HepG2 (cell line): ENCODE measurements around the gene TKTL2. TPM values are rescaled to one million over a fixed set of nuclear protein-coding genes. Genes with fewer than 3 reads are reported as not detected.

Source experiments
- ATAC-seq: fragments of 200-7000 bp; cut with Tn5 transposase; 3 replicates; pipeline ENCODE4 v1.9.1; 2020; ENCODE audit warnings: mild to moderate bottlenecking, moderate library complexity
- BruUV-seq: library from RNA; stranded (reverse); fragments of 400-500 nt; replicated peaks from 2 replicates; lab custom pipeline; 2021; lab: Mats Ljungman, UMichigan
- CTCF ChIA-PET: fragments of 300-600 bp; formaldehyde crosslinking; extraction: SDS; loops from one replicate; lab custom pipeline; 2021; ENCODE audit warnings: low total read pairs, inconsistent platforms, low intra/inter-chr PET ratio; lab: Yijun Ruan, JAX
- POLR2A ChIA-PET: fragments of 350-600 bp; sonication (Branson Sonifier 250); formaldehyde crosslinking; loops from one replicate; lab custom pipeline; 2020; ENCODE audit warnings: antibody characterized with exemption, inconsistent platforms; lab: Yijun Ruan, JAX
- DNase-seq: peaks from one replicate; pipeline ENCODE4 v3.0.0-alpha.2; 2015; ENCODE audit warnings: low spot score
- FAIRE-seq: peaks from 3 replicates; lab custom pipeline; 2011; peaks lifted over from hg19 to GRCh38; lab: Jason Lieb, UNC
- H2AFZ ChIP-seq: one replicate; pipeline ENCODE4 v1.6.1; 2011; ENCODE audit warnings: low read length, inconsistent platforms
- H3K27ac ChIP-seq: fragments of 300-600 bp; 3 replicates; pipeline ENCODE4 v1.8.0; 2011; ENCODE audit warnings: mixed run types, mild to moderate bottlenecking, mixed read lengths, low read length, inconsistent platforms; ENCODE audit not compliant: insufficient read depth; ENCODE audit errors: extremely low read length
- H3K27me3 ChIP-seq, 2 experiments: fragments of 200-600 bp in 1 of 2; 2 replicates in 1 of 2; 3 replicates in 1 of 2; pipeline versions ENCODE4 v1.6.0 to v1.8.0; 2011; ENCODE audit warnings: low read length in 2 of 2, mild to moderate bottlenecking in 2 of 2, moderate library complexity in 2 of 2, inconsistent platforms in 1 of 2; ENCODE audit not compliant: insufficient read depth in 2 of 2, control insufficient read depth in 1 of 2
- H3K36me3 ChIP-seq, 2 experiments: fragments of 200-600 bp in 1 of 2; replicated peaks in 1 of 2; 2 replicates in 1 of 2; 3 replicates in 1 of 2; pipeline versions ENCODE4 v1.5.1 to v1.8.0; 2011; ENCODE audit warnings: low read length in 2 of 2, inconsistent platforms in 1 of 2; ENCODE audit not compliant: insufficient read depth in 2 of 2, control insufficient read depth in 1 of 2
- H3K4me1 ChIP-seq: 2 replicates; pipeline ENCODE4 v1.5.1; 2012; ENCODE audit warnings: low read length, inconsistent platforms; ENCODE audit not compliant: insufficient read depth
- H3K4me2 ChIP-seq: 2 replicates; pipeline ENCODE4 v1.6.0; 2011; ENCODE audit warnings: low read depth, low read length, inconsistent platforms
- H3K4me3 ChIP-seq, 3 experiments: fragments of 200-600 bp in 1 of 3; sonication (generic), shearing (Covaris generic) in 1 of 3; replicated peaks in 1 of 3; 2 replicates each; pipeline ENCODE4 v1.5.1; 2011 to 2016; ENCODE audit warnings: low read length in 3 of 3, inconsistent platforms in 2 of 3, low read depth in 2 of 3, mild to moderate bottlenecking in 2 of 3, control low read depth in 1 of 3, mixed read lengths in 1 of 3; ENCODE audit not compliant: insufficient read depth in 1 of 3
- H3K79me2 ChIP-seq: one replicate; pipeline ENCODE4 v1.6.1; 2011; ENCODE audit warnings: low read length, inconsistent platforms; ENCODE audit not compliant: insufficient read depth
- H3K9ac ChIP-seq: 2 replicates; pipeline ENCODE4 v1.6.0; 2011; ENCODE audit warnings: mild to moderate bottlenecking, low read depth, low read length, inconsistent platforms; ENCODE audit not compliant: insufficient read depth
- H3K9me3 ChIP-seq: 2 replicates; pipeline ENCODE4 v1.5.1; 2012; ENCODE audit warnings: mild to moderate bottlenecking, low read length
- H4K20me1 ChIP-seq: 2 replicates; pipeline ENCODE4 v1.6.0; 2011; ENCODE audit warnings: inconsistent platforms, mild to moderate bottlenecking, low read length, moderate library complexity; ENCODE audit not compliant: insufficient read depth
- ATF6 ChIP-seq: sonication (generic); formaldehyde crosslinking; conservative IDR thresholded peaks from 2 replicates; pipeline ENCODE4 v1.4.0; 2020; ENCODE audit warnings: missing genetic modification reagents
- DMAP1 ChIP-seq: IDR thresholded peaks from 2 replicates; pipeline ENCODE4 v1.6.1; 2016
- MTF1 ChIP-seq: sonication (generic); formaldehyde crosslinking; IDR thresholded peaks from 2 replicates; pipeline ENCODE4 v1.5.0; 2020; ENCODE audit warnings: missing genetic modification reagents
- NFKB2 ChIP-seq: sonication (generic); formaldehyde crosslinking; IDR thresholded peaks from 2 replicates; pipeline ENCODE4 v1.4.0; 2020; ENCODE audit warnings: missing genetic modification reagents, borderline replicate concordance
- NKX3-1 ChIP-seq: sonication (generic); formaldehyde crosslinking; IDR thresholded peaks from 2 replicates; pipeline ENCODE4 v1.5.0; 2020; ENCODE audit warnings: missing genetic modification reagents
- PHB2 ChIP-seq: fragments of 450-650 bp; IDR thresholded peaks from 2 replicates; pipeline ENCODE4 v1.6.1; 2018; ENCODE audit not compliant: partially characterized antibody
- SOX13 ChIP-seq, 3 experiments: fragments of 450-650 bp in 1 of 3; sonication (generic) in 1 of 3; formaldehyde crosslinking in 1 of 3; IDR thresholded peaks in 2 of 3; conservative IDR thresholded peaks in 1 of 3; 2 replicates each; pipeline versions ENCODE4 v1.5.0 to v1.6.1; 2016 to 2020; ENCODE audit warnings: antibody characterized with exemption in 1 of 3, mild to moderate bottlenecking in 1 of 3, missing compliant biosample characterization in 1 of 3, missing genetic modification reagents in 1 of 3, moderate library complexity in 1 of 3
- SRF ChIP-seq: IDR thresholded peaks from 2 replicates; pipeline ENCODE4 v1.6.1; 2011; ENCODE audit warnings: mild to moderate bottlenecking, low read depth, low read length, moderate library complexity
- TCF7L2 ChIP-seq: IDR thresholded peaks from 2 replicates; pipeline ENCODE4 v1.6.1; 2011; ENCODE audit warnings: mild to moderate bottlenecking, low read depth, low read length, moderate library complexity
- TRAFD1 ChIP-seq: sonication (generic); formaldehyde crosslinking; IDR thresholded peaks from 2 replicates; pipeline ENCODE4 v1.5.1; 2020; ENCODE audit warnings: missing genetic modification reagents, mild to moderate bottlenecking, borderline replicate concordance
- TSC22D2 ChIP-seq: sonication (generic); formaldehyde crosslinking; IDR thresholded peaks from 2 replicates; pipeline ENCODE4 v1.5.1; 2020; ENCODE audit warnings: missing genetic modification reagents, mild to moderate bottlenecking, borderline replicate concordance
- ZBTB25 ChIP-seq: IDR thresholded peaks from 2 replicates; pipeline ENCODE4 v1.6.1; 2018; ENCODE audit warnings: missing genetic modification reagents
- ZHX1 ChIP-seq: sonication (generic); formaldehyde crosslinking; IDR thresholded peaks from 2 replicates; pipeline ENCODE4 v1.8.1; 2022; ENCODE audit warnings: low read depth, mild to moderate bottlenecking, missing genetic modification reagents
- ZNF20 ChIP-seq: sonication (generic); formaldehyde crosslinking; IDR thresholded peaks from 2 replicates; pipeline ENCODE4 v1.4.0; 2020; ENCODE audit warnings: mild to moderate bottlenecking, moderate library complexity, missing genetic modification reagents
- ZNF503 ChIP-seq: sonication (generic); formaldehyde crosslinking; IDR thresholded peaks from 2 replicates; pipeline ENCODE4 v1.4.0; 2020; ENCODE audit warnings: missing genetic modification reagents
- WGBS: methylation state at CpG from one replicate; pipeline ENCODE4 v1.1.6; 2017; ENCODE audit warnings: low lambda C conversion rate; 5-methylcytosine and 5-hydroxymethylcytosine counted together
- in situ Hi-C: cut with HindIII; loops from 2 replicates; pipeline ENCODE4 v1.10.0; 2017; ENCODE audit warnings: low pct_unique_long_range_greater_than_20kb; ENCODE audit not compliant: extremely low pct_ligation_motif_present
- intact Hi-C: fragments of 100-400 bp; cut with micrococcal nuclease; formaldehyde crosslinking; loops from one replicate; pipeline ENCODE4 v1.10.0; 2022; ENCODE audit not compliant: unreplicated experiment
- polyA plus RNA-seq, 8 experiments: library from polyadenylated mRNA; depleted of rRNA in 3 of 8; stranded (reverse) in 7 of 8; unstranded in 1 of 8; fragments of >200 nt; fragmentation: Illumina TruSeq in 4 of 8; extraction: Trizol in 4 of 8; gene quantifications; 2 replicates each; pipeline versions ENCODE4 v1.2.1 to v1.2.3, GENCODE V29; 2011 to 2016; ENCODE audit warnings: low read depth in 4 of 8, missing spikeins in 1 of 8, mixed read lengths in 1 of 8; ENCODE audit not compliant: insufficient read depth in 1 of 8
- total RNA-seq, 5 experiments: library from RNA; depleted of rRNA; stranded (reverse); fragments of >200 nt; fragmentation: Illumina TruSeq; extraction: Trizol; gene quantifications; 2 replicates each; pipeline ENCODE4 v1.2.3, GENCODE V29; 2016; ENCODE audit warnings: low read depth in 1 of 5

The TKTL2 gene
- total and polyA plus RNA-seq, 2 of the 13 experiments (the other 11 are each of a cell fraction or from before 2014, with no cell fraction given) = not detected

- DNase-seq = no peak
- intact Hi-C loops (no loop called here), in situ Hi-C loops (no loop called here)
- H3K27ac ChIP-seq = no peak overlapping the region
- H2AFZ ChIP-seq = no peak overlapping the region
- H4K20me1 ChIP-seq = no peaks in the 10 kb centered on the region
- 0% methylated on average over 1 of the region's 1 CpG for WGBS
- no peak for ATAC-seq
- H3K36me3 ChIP-seq = no peaks in the 10 kb centered on the region
- ChIA-PET CTCF (no interaction called here), POLR2A (interaction anchor here (1.2 kb wide), 1 partner anchor 8 kb away, joined by 4 read pairs; the partner anchor contains the start of gene TMA16)
- H3K4me2 ChIP-seq = no peak overlapping the region
- no peak for TF ChIP-seq TCF7L2
- no peak for TF ChIP-seq MTF1 (CRISPR knock-in tag)
- no peak for TF ChIP-seq ZHX1 (CRISPR knock-in tag)
- TF ChIP-seq ZNF20 = no peak
- no peak for TF ChIP-seq PHB2
- TF ChIP-seq ATF6 = no peak
- TF ChIP-seq SRF = no peak
- no peak for TF ChIP-seq NFKB2
- TF ChIP-seq ZBTB25 = no peak
- no peak for TF ChIP-seq SOX13 (IDR thresholded peaks at IDR 0.05)
- no peak for TF ChIP-seq SOX13 (CRISPR knock-in tag; conservative IDR thresholded peaks at IDR 0.05 in 1 of 2, IDR thresholded peaks at IDR 0.05 in 1 of 2)
- no peak for TF ChIP-seq NKX3-1
- TF ChIP-seq DMAP1 (CRISPR knock-in tag) = no peak
- TF ChIP-seq TRAFD1 = no peak
- TF ChIP-seq TSC22D2 (CRISPR knock-in tag) = no peak
- TF ChIP-seq ZNF503 (CRISPR knock-in tag) = no peak
- BruUV-seq = no TSS peak
- no peak for FAIRE-seq
- no peaks in the 10 kb centered on the region for H3K79me2 ChIP-seq
- no peaks in the 10 kb centered on the region for H3K27me3 ChIP-seq
- no peak overlapping the region for H3K4me3 ChIP-seq
- H3K4me1 ChIP-seq = no peaks in the 10 kb centered on the region
- no peaks in the 10 kb centered on the region for H3K9me3 ChIP-seq
- no peak overlapping the region for H3K9ac ChIP-seq
Observed at GRCh38 chr4:163486321-163486720, 12.8 kb upstream of the TKTL2 start.
